Measurements from ENCODE around the gene FRAT2. TPM values are rescaled to one million over a fixed set of nuclear protein-coding genes. Genes with fewer than 3 reads are reported as not detected.

The FRAT2 gene
- total RNA-seq, 1 donor from 2014 or later: 7.4 TPM

GRCh38 chr10:97365761-97366351 is 31.3 kb upstream of the FRAT2 start:
- Mint-ChIP-seq H3K27me3 (ENCODE audit: low read depth, unreplicated experiment) (no peaks in the 10 kb centered on the region), H3K9me3 (ENCODE audit: unreplicated experiment) (no peaks in the 10 kb centered on the region), H3K27ac (ENCODE audit: unreplicated experiment) (no peak overlapping the region), H3K36me3 (ENCODE audit: low read depth, unreplicated experiment) (peaks cover 19% of the 10 kb centered on the region), H3K4me1 (ENCODE audit: low read depth, unreplicated experiment) (no peaks in the 10 kb centered on the region), H3K4me3 (ENCODE audit: unreplicated experiment) (no peak overlapping the region)
- no peaks in the 10 kb centered on the region for H3K9me3 ChIP-seq (ENCODE audit: insufficient read depth, low read depth, low read length)
- no peak overlapping the region for H3K4me2 ChIP-seq (ENCODE audit: low read length)
- H4K20me1 ChIP-seq (ENCODE audit: insufficient read depth, low read length): no peaks in the 10 kb centered on the region
- H3K4me1 ChIP-seq (ENCODE audit: insufficient read depth, low read length): no peaks in the 10 kb centered on the region
- TF ChIP-seq, protein P1, sequence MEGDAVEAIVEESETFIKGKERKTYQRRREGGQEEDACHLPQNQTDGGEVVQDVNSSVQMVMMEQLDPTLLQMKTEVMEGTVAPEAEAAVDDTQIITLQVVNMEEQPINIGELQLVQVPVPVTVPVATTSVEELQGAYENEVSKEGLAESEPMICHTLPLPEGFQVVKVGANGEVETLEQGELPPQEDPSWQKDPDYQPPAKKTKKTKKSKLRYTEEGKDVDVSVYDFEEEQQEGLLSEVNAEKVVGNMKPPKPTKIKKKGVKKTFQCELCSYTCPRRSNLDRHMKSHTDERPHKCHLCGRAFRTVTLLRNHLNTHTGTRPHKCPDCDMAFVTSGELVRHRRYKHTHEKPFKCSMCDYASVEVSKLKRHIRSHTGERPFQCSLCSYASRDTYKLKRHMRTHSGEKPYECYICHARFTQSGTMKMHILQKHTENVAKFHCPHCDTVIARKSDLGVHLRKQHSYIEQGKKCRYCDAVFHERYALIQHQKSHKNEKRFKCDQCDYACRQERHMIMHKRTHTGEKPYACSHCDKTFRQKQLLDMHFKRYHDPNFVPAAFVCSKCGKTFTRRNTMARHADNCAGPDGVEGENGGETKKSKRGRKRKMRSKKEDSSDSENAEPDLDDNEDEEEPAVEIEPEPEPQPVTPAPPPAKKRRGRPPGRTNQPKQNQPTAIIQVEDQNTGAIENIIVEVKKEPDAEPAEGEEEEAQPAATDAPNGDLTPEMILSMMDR (IDR thresholded peaks at IDR 0.05; ENCODE audit: insufficient read depth, low read depth, low read length): no peak
- TF ChIP-seq EZH2 (IDR thresholded peaks at IDR 0.05; ENCODE audit: insufficient read depth, low read length): no peak
- no peaks in the 10 kb centered on the region for H3K27me3 ChIP-seq (ENCODE audit: insufficient read depth, low read length)
- H3K9ac ChIP-seq (ENCODE audit: low read length): no peak overlapping the region
- no peak overlapping the region for H3K27ac ChIP-seq (ENCODE audit: low read depth, low read length)
- H3K79me2 ChIP-seq (ENCODE audit: insufficient read depth, low read length): no peaks in the 10 kb centered on the region
- DNase-seq (ENCODE audit: low read depth) (no peak), FAIRE-seq (no peak)
- H2AFZ ChIP-seq (ENCODE audit: low read depth, low read length): no peak overlapping the region
- H3K36me3 ChIP-seq (ENCODE audit: insufficient read depth, low read length): peaks cover 15% of the 10 kb centered on the region
- no peak overlapping the region for H3K4me3 ChIP-seq (ENCODE audit: insufficient read depth, low read depth, low read length)

DNA sequence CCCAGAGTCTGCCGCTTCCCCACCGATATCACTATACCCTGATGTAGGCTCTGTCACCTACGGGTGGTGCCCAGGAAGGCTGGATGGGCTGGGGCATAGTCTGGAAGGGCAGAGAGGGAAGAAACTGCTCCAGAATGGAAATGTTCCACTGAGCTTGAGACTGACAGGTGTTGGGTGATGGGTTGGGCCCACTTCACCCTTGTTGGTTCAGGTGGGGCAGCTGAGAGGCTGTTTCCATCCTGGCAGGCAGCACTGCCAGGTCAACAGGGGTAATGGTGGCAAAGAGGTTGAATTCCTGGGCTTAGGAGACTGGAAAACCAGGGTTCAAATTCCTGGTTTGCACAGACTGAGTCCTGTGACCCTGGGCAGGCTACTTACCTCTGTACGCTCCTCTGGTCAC is 28.5 kb upstream of the FRAT2 start:
- Mint-ChIP-seq H3K27ac (ENCODE audit: unreplicated experiment) (no peak overlapping the region), H3K4me3 (ENCODE audit: unreplicated experiment) (no peak overlapping the region), H3K27me3 (ENCODE audit: low read depth, unreplicated experiment) (no peaks in the 10 kb centered on the region), H3K4me1 (ENCODE audit: low read depth, unreplicated experiment) (no peaks in the 10 kb centered on the region), H3K36me3 (ENCODE audit: low read depth, unreplicated experiment) (peaks cover 20% of the 10 kb centered on the region), H3K9me3 (ENCODE audit: unreplicated experiment) (no peaks in the 10 kb centered on the region)
- no peaks in the 10 kb centered on the region for H4K20me1 ChIP-seq (ENCODE audit: insufficient read depth, low read length)
- peaks cover 22% of the 10 kb centered on the region for H3K36me3 ChIP-seq (ENCODE audit: insufficient read depth, low read length)
- FAIRE-seq (no peak), DNase-seq (ENCODE audit: low read depth) (no peak)
- no peaks in the 10 kb centered on the region for H3K9me3 ChIP-seq (ENCODE audit: insufficient read depth, low read depth, low read length)
- H3K4me2 ChIP-seq (ENCODE audit: low read length): no peak overlapping the region
- H2AFZ ChIP-seq (ENCODE audit: low read depth, low read length): no peak overlapping the region
- TF ChIP-seq EZH2 (IDR thresholded peaks at IDR 0.05; ENCODE audit: insufficient read depth, low read length): no peak
- TF ChIP-seq, protein P1 (IDR thresholded peaks at IDR 0.05; ENCODE audit: insufficient read depth, low read depth, low read length): no peak
- H3K27ac ChIP-seq (ENCODE audit: low read depth, low read length): no peak overlapping the region
- H3K9ac ChIP-seq (ENCODE audit: low read length): no peak overlapping the region
- H3K79me2 ChIP-seq (ENCODE audit: insufficient read depth, low read length): no peaks in the 10 kb centered on the region
- H3K4me1 ChIP-seq (ENCODE audit: insufficient read depth, low read length): no peaks in the 10 kb centered on the region
- H3K4me3 ChIP-seq (ENCODE audit: insufficient read depth, low read depth, low read length): no peak overlapping the region
- H3K27me3 ChIP-seq (ENCODE audit: insufficient read depth, low read length): no peaks in the 10 kb centered on the region

DNA sequence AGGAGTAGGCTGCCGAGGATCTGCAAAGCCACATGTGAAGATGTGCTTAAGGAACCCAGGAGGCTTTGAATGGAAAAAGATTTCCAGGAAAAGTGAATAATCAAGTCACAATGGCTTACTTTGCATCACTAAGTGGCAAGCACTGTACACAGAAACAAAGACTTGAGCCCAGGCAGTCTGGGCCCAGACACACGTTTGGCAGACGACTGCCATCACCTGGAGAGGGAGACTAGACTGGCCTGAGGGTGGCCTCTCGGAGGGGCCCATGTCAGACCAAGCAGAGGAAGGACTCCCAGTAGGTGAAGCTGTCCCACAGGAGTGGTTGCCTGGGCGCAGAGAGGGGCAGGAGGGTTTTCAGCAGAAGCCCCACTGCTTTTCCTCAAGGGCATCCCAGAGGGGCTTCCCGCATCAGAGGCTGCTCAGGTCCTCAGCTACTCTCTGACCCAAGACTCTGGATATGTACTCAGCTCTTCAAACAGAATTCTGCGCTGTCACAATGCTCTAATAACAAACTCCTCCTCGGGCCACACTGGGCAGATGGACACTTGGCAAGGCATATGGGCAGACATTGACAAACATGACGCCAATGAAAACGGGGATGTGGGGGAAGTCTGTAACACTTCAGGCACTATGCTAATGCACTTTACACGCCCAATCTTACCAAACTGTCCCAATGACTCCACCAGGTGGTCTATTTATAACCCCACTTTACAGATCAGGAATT is 27.9 kb upstream of the FRAT2 start:
- Mint-ChIP-seq H3K36me3 (ENCODE audit: low read depth, unreplicated experiment) (peaks cover 19% of the 10 kb centered on the region), H3K27ac (ENCODE audit: unreplicated experiment) (no peak overlapping the region), H3K9me3 (ENCODE audit: unreplicated experiment) (no peaks in the 10 kb centered on the region), H3K4me1 (ENCODE audit: low read depth, unreplicated experiment) (no peaks in the 10 kb centered on the region), H3K27me3 (ENCODE audit: low read depth, unreplicated experiment) (no peaks in the 10 kb centered on the region), H3K4me3 (ENCODE audit: unreplicated experiment) (no peak overlapping the region)
- no peaks in the 10 kb centered on the region for H4K20me1 ChIP-seq (ENCODE audit: insufficient read depth, low read length)
- no peaks in the 10 kb centered on the region for H3K4me1 ChIP-seq (ENCODE audit: insufficient read depth, low read length)
- FAIRE-seq (no peak), DNase-seq (ENCODE audit: low read depth) (no peak)
- H3K79me2 ChIP-seq (ENCODE audit: insufficient read depth, low read length): no peaks in the 10 kb centered on the region
- no peaks in the 10 kb centered on the region for H3K27me3 ChIP-seq (ENCODE audit: insufficient read depth, low read length)
- H3K36me3 ChIP-seq (ENCODE audit: insufficient read depth, low read length): peaks cover 22% of the 10 kb centered on the region
- no peak overlapping the region for H2AFZ ChIP-seq (ENCODE audit: low read depth, low read length)
- no peak overlapping the region for H3K4me3 ChIP-seq (ENCODE audit: insufficient read depth, low read depth, low read length)
- no peak overlapping the region for H3K27ac ChIP-seq (ENCODE audit: low read depth, low read length)
- H3K9me3 ChIP-seq (ENCODE audit: insufficient read depth, low read depth, low read length): no peaks in the 10 kb centered on the region
- no peak overlapping the region for H3K4me2 ChIP-seq (ENCODE audit: low read length)
- H3K9ac ChIP-seq (ENCODE audit: low read length): no peak overlapping the region
- TF ChIP-seq EZH2 (IDR thresholded peaks at IDR 0.05; ENCODE audit: insufficient read depth, low read length): no peak
- TF ChIP-seq, protein P1 (IDR thresholded peaks at IDR 0.05; ENCODE audit: insufficient read depth, low read depth, low read length): no peak
